K562 (cell line): ENCODE data around the gene COL11A2. TPM values are rescaled to one million over a fixed set of nuclear protein-coding genes. Genes with fewer than 3 reads are reported as not detected.

Experiments used
- ATF1 ChIP-seq, 2 experiments: fragments of 450-650 bp in 1 of 2; IDR thresholded peaks; 2 replicates each; pipeline ENCODE4 v1.6.1; 2016; ENCODE audit warnings: missing compliant biosample characterization in 1 of 2, missing genetic modification characterization in 1 of 2
- HBP1 ChIP-seq: fragments of 450-650 bp; formaldehyde crosslinking; IDR thresholded peaks from 2 replicates; pipeline ENCODE4 v1.4.0; 2022; ENCODE audit warnings: missing genetic modification characterization
- HDAC1 ChIP-seq, 2 experiments: fragments of 450-650 bp; IDR thresholded peaks; 2 replicates each; pipeline ENCODE4 v1.6.1; 2016 to 2017; ENCODE audit warnings: inconsistent platforms in 1 of 2, mild to moderate bottlenecking in 1 of 2, moderate library complexity in 1 of 2
- ILF3 ChIP-seq: fragments of 450-650 bp; IDR thresholded peaks from 2 replicates; pipeline ENCODE4 v1.6.1; 2018; ENCODE audit warnings: antibody characterized with exemption, mild to moderate bottlenecking, moderate library complexity, borderline replicate concordance
- NCOA6 ChIP-seq: fragments of 450-650 bp; IDR thresholded peaks from 2 replicates; pipeline ENCODE4 v1.6.1; 2017; ENCODE audit warnings: mild to moderate bottlenecking
- PHF21A ChIP-seq: fragments of 450-650 bp; IDR thresholded peaks from 2 replicates; pipeline ENCODE4 v1.6.1; 2017; ENCODE audit warnings: low read depth, borderline replicate concordance
- REST ChIP-seq, 2 experiments: fragments of 450-650 bp; formaldehyde crosslinking in 1 of 2; IDR thresholded peaks; 2 replicates each; pipeline versions ENCODE4 v1.4.0 to v1.6.1; 2014 to 2020; ENCODE audit warnings: mild to moderate bottlenecking in 2 of 2, borderline replicate concordance in 1 of 2, low read depth in 1 of 2
- SAP30 ChIP-seq: fragments of 200-600 bp; sonication (generic); IDR thresholded peaks from 2 replicates; pipeline ENCODE4 v1.6.1; 2012; ENCODE audit warnings: borderline replicate concordance, low read depth, mild to moderate bottlenecking, moderate library complexity, low read length, control low read depth, inconsistent platforms; ENCODE audit not compliant: insufficient read depth, poor library complexity, severe bottlenecking
- SMC3 ChIP-seq: conservative IDR thresholded peaks from 2 replicates; pipeline ENCODE4 v1.6.1; 2011; ENCODE audit warnings: low read depth, low read length, improper control_type of control experiment; ENCODE audit not compliant: insufficient read depth
- ZNF197 ChIP-seq: fragments of 200-800 bp; sonication (Bioruptor generic); IDR thresholded peaks from 2 replicates; pipeline ENCODE4 v1.6.1; 2016; ENCODE audit warnings: low read depth, missing genetic modification characterization, missing compliant biosample characterization
- ZNF324 ChIP-seq: fragments of 250-450 bp; sonication (Bioruptor Pico); IDR thresholded peaks from 2 replicates; pipeline ENCODE4 v1.4.0; 2020; ENCODE audit warnings: mild to moderate bottlenecking
- polyA plus RNA-seq, 8 experiments: library from polyadenylated mRNA; depleted of rRNA in 4 of 8; stranded (reverse) in 5 of 8; unstranded in 3 of 8; fragments of >200 nt; fragmentation: Nextera tagmentation in 2 of 8; fragmentation: Illumina TruSeq in 1 of 8; extraction: Ambion mirVana in 2 of 8; extraction: Trizol in 1 of 8; gene quantifications; 2 replicates each; pipeline versions ENCODE4 v1.2.1 to v1.2.3, GENCODE V29; 2011 to 2014; ENCODE audit warnings: inconsistent platforms in 1 of 8, missing spikeins in 1 of 8
- total RNA-seq, 7 experiments: library from RNA; depleted of rRNA in 6 of 7; stranded (reverse); fragments of >200 nt in 6 of 7; fragmentation: Illumina TruSeq in 2 of 7; extraction: Trizol in 2 of 7; gene quantifications; 2 replicates each; pipeline versions ENCODE4 v1.2.1 to v1.2.3, GENCODE V29; 2011 to 2021; ENCODE audit warnings: low replicate concordance in 1 of 7
- TF ChIP-seq, protein P1 (sequence below): fragments of 450-650 bp; IDR thresholded peaks from 2 replicates; pipeline ENCODE4 v1.6.1; 2016
- TF ChIP-seq, protein P2 (sequence below): fragments of 250-450 bp; sonication (Bioruptor Pico); IDR thresholded peaks from 2 replicates; pipeline ENCODE4 v1.9.0; 2021; ENCODE audit warnings: mild to moderate bottlenecking

Gene COL11A2
- total and polyA plus RNA-seq, 9 of the 15 experiments (the other 6 are each of a cell fraction or from before 2014, with no cell fraction given) = 0.04 to 0.35 (median 0.09) TPM; not detected in 1

GRCh38 chr6:33208091-33208967 lies 16.1 kb upstream of the COL11A2 start, which contains the start of gene RING1 (continued):
- TF ChIP-seq REST (IDR thresholded peaks at IDR 0.05; ENCODE audit: borderline replicate concordance) (no peak), REST (CRISPR knock-in tag; IDR thresholded peaks at IDR 0.05; ENCODE audit: low read depth) (0 out of 2 replicates have a peak, but pooled peaks have one; percentile 53), ZNF197 (CRISPR knock-in tag) (peak; percentile 60; the same call in 1 of the 2 replicates), ILF3 (no peak; the same call in 1 of the 2 replicates), SAP30 (peak; percentile 20), ZNF324 (CRISPR knock-in tag) (no peak), HBP1 (CRISPR knock-in tag) (no peak), HDAC1 (IDR thresholded peaks at IDR 0.05) (peak in 1 of 2 experiments; percentile 97; a peak in 2 of 4 replicates), ATF1 (CRISPR knock-in tag; IDR thresholded peaks at IDR 0.05) (peak; percentile 81), ATF1 (tag; IDR thresholded peaks at IDR 0.05) (peak; percentile 98), SMC3 (no peak), PHF21A (peak; percentile 74; the same call in 1 of the 2 replicates), NCOA6 (no peak)
- TF ChIP-seq, protein P1, sequence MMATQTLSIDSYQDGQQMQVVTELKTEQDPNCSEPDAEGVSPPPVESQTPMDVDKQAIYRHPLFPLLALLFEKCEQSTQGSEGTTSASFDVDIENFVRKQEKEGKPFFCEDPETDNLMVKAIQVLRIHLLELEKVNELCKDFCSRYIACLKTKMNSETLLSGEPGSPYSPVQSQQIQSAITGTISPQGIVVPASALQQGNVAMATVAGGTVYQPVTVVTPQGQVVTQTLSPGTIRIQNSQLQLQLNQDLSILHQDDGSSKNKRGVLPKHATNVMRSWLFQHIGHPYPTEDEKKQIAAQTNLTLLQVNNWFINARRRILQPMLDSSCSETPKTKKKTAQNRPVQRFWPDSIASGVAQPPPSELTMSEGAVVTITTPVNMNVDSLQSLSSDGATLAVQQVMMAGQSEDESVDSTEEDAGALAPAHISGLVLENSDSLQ = no peak; the same call in 1 of the 2 replicates
- TF ChIP-seq, protein P2, sequence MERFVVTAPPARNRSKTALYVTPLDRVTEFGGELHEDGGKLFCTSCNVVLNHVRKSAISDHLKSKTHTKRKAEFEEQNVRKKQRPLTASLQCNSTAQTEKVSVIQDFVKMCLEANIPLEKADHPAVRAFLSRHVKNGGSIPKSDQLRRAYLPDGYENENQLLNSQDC (CRISPR knock-in tag) = peak; percentile 63
